ENCODE data around the gene SQSTM1. TPM values are rescaled to one million over a fixed set of nuclear protein-coding genes. Genes with fewer than 3 reads are reported as not detected.

SQSTM1 gene
- polyA plus RNA-seq, 1 of the 3 experiments (the other 2 are of a cell fraction) = 181 TPM

- 89% methylated on average over 11 of the region's 11 CpGs for WGBS (ENCODE audit: low lambda C conversion rate)
- no peak overlapping the region for H3K4me2 ChIP-seq
- no peaks in the 10 kb centered on the region for H3K4me1 ChIP-seq (ENCODE audit: control insufficient read depth in 1 of 2, insufficient read depth in 2 of 2, low read depth in 1 of 2, low read length in 1 of 2)
- H4K20me1 ChIP-seq (ENCODE audit: insufficient read depth) = no peaks in the 10 kb centered on the region
- TF ChIP-seq EZH2phosphoT487 (IDR thresholded peaks at IDR 0.05; ENCODE audit: borderline replicate concordance, low read depth) (no peak), CHD2 (IDR thresholded peaks at IDR 0.05; ENCODE audit: low read length, partially characterized antibody) (no peak), EP300 (IDR thresholded peaks at IDR 0.05; ENCODE audit: borderline replicate concordance in 1 of 2, low read depth in 1 of 2, low read length in 1 of 2) (no peak), RCOR1 (IDR thresholded peaks at IDR 0.05; ENCODE audit: low read length) (no peak), USF2 (IDR thresholded peaks at IDR 0.05; ENCODE audit: borderline replicate concordance, low read depth, low read length) (no peak), SIN3A (IDR thresholded peaks at IDR 0.05; ENCODE audit: borderline replicate concordance, low read depth, low read length) (no peak), TAF1 (IDR thresholded peaks at IDR 0.05; ENCODE audit: borderline replicate concordance, low read depth, low read length) (no peak), GABPA (IDR thresholded peaks at IDR 0.05; ENCODE audit: low read depth) (no peak), CTCF (IDR thresholded peaks at IDR 0.05) (no peak), MAX (IDR thresholded peaks at IDR 0.05; ENCODE audit: low read depth) (no peak), RAD21 (IDR thresholded peaks at IDR 0.05; ENCODE audit: low read length) (no peak), PBX3 (IDR thresholded peaks at IDR 0.05) (no peak), GATA2 (CRISPR knock-in tag; IDR thresholded peaks at IDR 0.05) (no peak), RFX5 (IDR thresholded peaks at IDR 0.05; ENCODE audit: low read length) (no peak), ELF1 (IDR thresholded peaks at IDR 0.05) (no peak), JUND (IDR thresholded peaks at IDR 0.05) (no peak)
- DNase-seq = no peak
- no peak overlapping the region for H3K27ac ChIP-seq (ENCODE audit: low read depth in 2 of 2, low read length in 1 of 2)
- H3K9ac ChIP-seq = no peak overlapping the region
- POLR2A ChIA-PET = no interaction called here
- no peaks in the 10 kb centered on the region for H3K9me3 ChIP-seq
- H3F3A ChIP-seq (replicated peaks; ENCODE audit: insufficient read depth) = no peaks in the 10 kb centered on the region
- no peaks in the 10 kb centered on the region for H3K9me2 ChIP-seq
- peaks cover 25 to 72% of the 10 kb centered on the region in 2 experiments for H3K36me3 ChIP-seq (replicated peaks in 1 of 2; ENCODE audit: control insufficient read depth in 1 of 2, insufficient read depth in 2 of 2, low read length in 1 of 2)
- H3K79me2 ChIP-seq (ENCODE audit: insufficient read depth) = peaks cover 7% of the 10 kb centered on the region
- H2AFZ ChIP-seq (ENCODE audit: low read depth) = no peak overlapping the region
- no peaks in the 10 kb centered on the region for H3K27me3 ChIP-seq (ENCODE audit: insufficient read depth)
- CTCF ChIA-PET = interaction anchor here (1.7 to 3.4 kb wide), 2 partner anchors 13 to 20 kb away, joined by 4 to 20 read pairs; no protein-coding TSS in a partner anchor
- no peak overlapping the region for H3K4me3 ChIP-seq (ENCODE audit: low read depth in 2 of 2, low read length in 1 of 2)
These were observed 44.2 kb upstream of the SQSTM1 start for GRCh38 chr5:179776411-179776938.

All from SK-N-SH (cell line).